PC-3 (cell line): ENCODE results near the gene KAZN.

Experiments used
- CTCF ChIP-seq: fragments of 300-600 bp; sonication (generic); conservative IDR thresholded peaks from 2 replicates; pipeline ENCODE4 v1.5.1; 2017; ENCODE audit warnings: antibody characterized with exemption, low read depth, mild to moderate bottlenecking, low read length
- EZH2phosphoT487 ChIP-seq: fragments of 300-600 bp; sonication (generic); IDR thresholded peaks from 2 replicates; pipeline ENCODE4 v1.6.1; 2018; ENCODE audit warnings: mild to moderate bottlenecking, antibody characterized with exemption, low read length, borderline replicate concordance

GRCh38 chr1:14866911-14867612, 268.6 kb downstream of the KAZN start:
- TF ChIP-seq CTCF: no peak
- no peak for TF ChIP-seq EZH2phosphoT487
